K562 (cell line): ENCODE data around the gene RSPH1. TPM values are rescaled to one million over a fixed set of nuclear protein-coding genes. Genes with fewer than 3 reads are reported as not detected.

Experiments used
- ATAC-seq: fragments of 200-7000 bp; cut with Tn5 transposase; 3 replicates; pipeline ENCODE4 v1.9.1; 2020; ENCODE audit warnings: moderate library complexity
- BruUV-seq: library from RNA; stranded (reverse); fragments of 400-500 nt; replicated peaks from 2 replicates; lab custom pipeline; 2021; lab: Mats Ljungman, UMichigan
- CTCF ChIA-PET: fragments of 300-600 bp; formaldehyde crosslinking; extraction: SDS; loops from one replicate; lab custom pipeline; 2021; ENCODE audit warnings: low intra/inter-chr PET ratio; lab: Yijun Ruan, JAX
- POLR2A ChIA-PET: fragments of 300-600, 350-650 bp; sonication (Branson Sonifier 250); formaldehyde crosslinking; extraction: SDS; loops from one replicate; lab custom pipeline; 2021; ENCODE audit warnings: antibody characterized with exemption, inconsistent platforms; lab: Yijun Ruan, JAX
- DNase-seq, 4 experiments: peaks; one replicate each; pipeline versions ENCODE4 v3.0.0 to v3.0.0-alpha.2; 2011 to 2018; ENCODE audit warnings: low spot score in 3 of 4, mixed read lengths in 3 of 4; ENCODE audit errors: extremely low read depth in 1 of 4
- FAIRE-seq: peaks from 2 replicates; lab custom pipeline; 2011; peaks lifted over from hg19 to GRCh38; lab: Jason Lieb, UNC
- H2AFZ ChIP-seq: 2 replicates; pipeline ENCODE4 v1.6.0; 2011; ENCODE audit warnings: low read depth, low read length, control low read depth, inconsistent platforms
- H3K27ac ChIP-seq: fragments of 200-600 bp; 3 replicates; pipeline ENCODE4 v1.8.0; 2011; ENCODE audit warnings: low read depth, mild to moderate bottlenecking, control low read depth, inconsistent platforms, low read length, moderate library complexity, mixed read lengths; ENCODE audit errors: extremely low read depth
- H3K27me3 ChIP-seq, 2 experiments: fragments of 300-600 bp in 1 of 2; 2 replicates in 1 of 2; 3 replicates in 1 of 2; pipeline versions ENCODE4 v1.6.0 to v1.8.0; 2011; ENCODE audit warnings: inconsistent platforms in 2 of 2, low read length in 2 of 2, mild to moderate bottlenecking in 1 of 2, mixed read lengths in 1 of 2, moderate library complexity in 1 of 2; ENCODE audit not compliant: control insufficient read depth in 2 of 2, insufficient read depth in 2 of 2
- H3K36me3 ChIP-seq: fragments of 300-600 bp; 3 replicates; pipeline ENCODE4 v1.8.0; 2011; ENCODE audit warnings: mild to moderate bottlenecking, low read length, inconsistent platforms; ENCODE audit not compliant: control insufficient read depth, insufficient read depth
- H3K4me1 ChIP-seq, 2 experiments: fragments of 200-600 bp in 1 of 2; replicated peaks in 1 of 2; 2 replicates in 1 of 2; 3 replicates in 1 of 2; pipeline versions ENCODE4 v1.5.1 to v1.8.0; 2011; ENCODE audit warnings: inconsistent platforms in 2 of 2, low read length in 2 of 2, mild to moderate bottlenecking in 1 of 2, mixed read lengths in 1 of 2, moderate library complexity in 1 of 2; ENCODE audit not compliant: control insufficient read depth in 2 of 2, insufficient read depth in 2 of 2
- H3K4me2 ChIP-seq: 2 replicates; pipeline ENCODE4 v1.6.1; 2011; ENCODE audit warnings: low read length, control low read depth, inconsistent platforms, mixed read lengths; ENCODE audit not compliant: insufficient read depth
- H3K4me3 ChIP-seq: fragments of 200-600 bp; sonication (generic), shearing (Covaris generic); 2 replicates; pipeline ENCODE4 v1.5.1; 2016; ENCODE audit warnings: control low read depth, inconsistent platforms
- H3K79me2 ChIP-seq: fragments of 200-600 bp; 3 replicates; pipeline ENCODE4 v1.8.0; 2011; ENCODE audit warnings: low read length, inconsistent platforms; ENCODE audit not compliant: control insufficient read depth, insufficient read depth
- H3K9ac ChIP-seq, 2 experiments: 2 replicates each; pipeline versions ENCODE4 v1.6.0 to v1.6.1; 2011; ENCODE audit warnings: low read depth in 2 of 2, low read length in 2 of 2, control low read depth in 1 of 2, inconsistent platforms in 1 of 2, mild to moderate bottlenecking in 1 of 2, mixed read lengths in 1 of 2; ENCODE audit not compliant: insufficient read depth in 1 of 2
- H3K9me1 ChIP-seq: one replicate; pipeline ENCODE4 v1.6.0; 2011; ENCODE audit warnings: inconsistent platforms, mild to moderate bottlenecking, low read length, moderate library complexity; ENCODE audit not compliant: control insufficient read depth, insufficient read depth
- H3K9me3 ChIP-seq: replicated peaks from 2 replicates; pipeline ENCODE4 v1.5.1; 2011; ENCODE audit warnings: low read depth, low read length, inconsistent platforms; ENCODE audit not compliant: control insufficient read depth, insufficient read depth
- H4K20me1 ChIP-seq: replicated peaks from 2 replicates; pipeline ENCODE4 v1.6.1; 2011; ENCODE audit warnings: low read length, inconsistent platforms, mixed read lengths; ENCODE audit not compliant: control insufficient read depth, insufficient read depth
- CREB3 ChIP-seq: fragments of 450-650 bp; conservative IDR thresholded peaks from 2 replicates; pipeline ENCODE4 v1.6.1; 2016; ENCODE audit warnings: missing genetic modification characterization, low read depth, mild to moderate bottlenecking, missing compliant biosample characterization, moderate library complexity
- HSF4 ChIP-seq: fragments of 250-450 bp; sonication (Bioruptor Pico); IDR thresholded peaks from 2 replicates; pipeline ENCODE4 v2.1.2; 2022; ENCODE audit warnings: mild to moderate bottlenecking, moderate library complexity, borderline replicate concordance
- LARP7 ChIP-seq: fragments of 450-650 bp; IDR thresholded peaks from 2 replicates; pipeline ENCODE4 v1.6.1; 2016
- NRF1 ChIP-seq, 2 experiments: fragments of 450-650 bp; IDR thresholded peaks in 1 of 2; conservative IDR thresholded peaks in 1 of 2; 2 replicates each; pipeline ENCODE4 v1.6.1; 2014; ENCODE audit warnings: mild to moderate bottlenecking in 2 of 2
- RAD21 ChIP-seq, 2 experiments: fragments of 250-450 bp in 1 of 2; fragments of 450-650 bp in 1 of 2; sonication (Bioruptor Pico) in 1 of 2; formaldehyde crosslinking in 1 of 2; IDR thresholded peaks in 1 of 2; conservative IDR thresholded peaks in 1 of 2; 2 replicates each; pipeline versions ENCODE4 v1.4.0 to v1.8.0; 2020 to 2022; ENCODE audit warnings: mild to moderate bottlenecking in 2 of 2, moderate library complexity in 1 of 2
- STAT5B ChIP-seq: fragments of 250-450 bp; sonication (Bioruptor Pico); IDR thresholded peaks from 2 replicates; pipeline ENCODE4 v1.8.0; 2021; ENCODE audit warnings: mild to moderate bottlenecking, inconsistent platforms
- ZFP36 ChIP-seq: fragments of 150-350 bp; IDR thresholded peaks from 2 replicates; pipeline ENCODE4 v1.6.1; 2018; ENCODE audit warnings: low read length, low read depth; ENCODE audit not compliant: partially characterized antibody
- WGBS: fragments of 100-300 bp; shearing (Covaris generic); methylation state at CpG from one replicate; pipeline ENCODE4 v1.1.6; 2016; ENCODE audit warnings: low coverage, mixed read lengths; ENCODE audit not compliant: insufficient coverage; ENCODE audit errors: missing lambda C conversion rate; 5-methylcytosine and 5-hydroxymethylcytosine counted together
- in situ Hi-C: fragments of 300-500 bp; cut with MboI; formaldehyde crosslinking; loops from 4 replicates; pipeline ENCODE4 v1.15.0; 2018; ENCODE audit warnings: inconsistent platforms, mixed read lengths
- intact Hi-C: fragments of 100-400 bp; cut with micrococcal nuclease; formaldehyde crosslinking; loops from 2 replicates; pipeline ENCODE4 v1.14.2; 2022
- polyA plus RNA-seq, 8 experiments: library from polyadenylated mRNA; depleted of rRNA in 4 of 8; stranded (reverse) in 5 of 8; unstranded in 3 of 8; fragments of >200 nt; fragmentation: Nextera tagmentation in 2 of 8; fragmentation: Illumina TruSeq in 1 of 8; extraction: Ambion mirVana in 2 of 8; extraction: Trizol in 1 of 8; gene quantifications; 2 replicates each; pipeline versions ENCODE4 v1.2.1 to v1.2.3, GENCODE V29; 2011 to 2014; ENCODE audit warnings: inconsistent platforms in 1 of 8, missing spikeins in 1 of 8
- total RNA-seq, 7 experiments: library from RNA; depleted of rRNA in 6 of 7; stranded (reverse); fragments of >200 nt in 6 of 7; fragmentation: Illumina TruSeq in 2 of 7; extraction: Trizol in 2 of 7; gene quantifications; 2 replicates each; pipeline versions ENCODE4 v1.2.1 to v1.2.3, GENCODE V29; 2011 to 2021; ENCODE audit warnings: low replicate concordance in 1 of 7
- TF ChIP-seq, protein P1 (sequence below): sonication (generic); formaldehyde crosslinking; IDR thresholded peaks from 2 replicates; pipeline ENCODE4 v1.8.1; 2023; ENCODE audit warnings: mild to moderate bottlenecking, missing genetic modification reagents
- TF ChIP-seq, protein P2 (sequence below): sonication (generic); formaldehyde crosslinking; IDR thresholded peaks from 2 replicates; pipeline ENCODE4 v1.8.1; 2023; ENCODE audit warnings: mild to moderate bottlenecking, missing genetic modification reagents

Gene RSPH1
- total and polyA plus RNA-seq, 9 of the 15 experiments (the other 6 are each of a cell fraction or from before 2014, with no cell fraction given), result 0.17 TPM; not detected in 8

DNA sequence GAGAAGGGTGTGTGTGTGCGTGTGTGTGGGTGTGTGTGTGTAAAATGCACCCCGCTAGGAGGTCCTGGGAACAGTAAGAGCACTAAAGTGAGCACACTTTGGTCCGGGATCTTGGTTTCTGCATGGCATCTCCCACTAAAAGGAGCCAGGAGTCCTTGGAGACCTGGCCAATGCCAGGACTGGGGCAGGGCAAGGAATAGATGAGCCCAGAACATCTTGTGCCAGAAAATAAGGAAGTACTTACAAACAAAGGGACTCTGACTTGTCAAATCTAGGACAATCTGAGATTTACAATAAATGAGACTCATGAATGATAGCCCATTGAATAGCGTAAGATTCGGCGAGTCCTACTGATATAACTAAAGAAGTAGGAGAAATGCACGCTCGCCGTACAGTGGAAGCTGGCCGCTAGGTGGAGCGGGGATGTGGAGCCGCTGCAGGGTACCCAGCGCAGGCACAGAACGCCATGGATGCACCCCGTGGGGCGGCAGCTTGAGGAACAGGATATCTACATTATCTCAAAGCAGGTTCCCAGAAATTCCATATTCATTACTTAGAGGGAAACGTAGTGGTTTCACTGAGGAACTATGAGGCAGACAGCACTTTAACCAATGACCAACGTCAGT lies 24.7 kb upstream of the RSPH1 start:
- Histone ChIP-seq H3K4me2 (no peak overlapping the region), H3K9ac (no peak overlapping the region), H4K20me1 (peaks cover 6% of the 10 kb centered on the region; the same call in 1 of the 2 replicates), H3K4me1 (peaks cover 0 to 4% of the 10 kb centered on the region in 2 experiments; a peak in 1 of 5 replicates), H3K4me3 (no peak overlapping the region), H3K27ac (no peak overlapping the region), H3K9me3 (no peaks in the 10 kb centered on the region), H2AFZ (no peak overlapping the region), H3K36me3 (no peaks in the 10 kb centered on the region), H3K79me2 (no peaks in the 10 kb centered on the region), H3K27me3 (peaks cover 70 to 85% of the 10 kb centered on the region in 2 experiments), H3K9me1 (no peaks in the 10 kb centered on the region)
- BruUV-seq, result no TSS peak
- peak; percentile 64 to 68 (median 66) for DNase-seq
- intact Hi-C loops (loop anchor here (10.0 kb wide), 1 partner anchor 54 kb away; no protein-coding TSS in a partner anchor), in situ Hi-C loops (no loop called here)
- 3% methylated on average over 18 of the region's 18 CpGs for WGBS
- peak; percentile 62 for FAIRE-seq
- ATAC-seq, result peak; percentile 91
- POLR2A ChIA-PET, result interaction anchor here (1.9 kb wide), 1 partner anchor 8 kb away, joined by 7 read pairs; no protein-coding TSS in a partner anchor
- CTCF ChIA-PET, result no interaction called here
- TF ChIP-seq LARP7 (no peak), RAD21 (CRISPR knock-in tag; conservative IDR thresholded peaks at IDR 0.05 in 1 of 2, IDR thresholded peaks at IDR 0.05 in 1 of 2) (peak in 1 of 2 experiments; percentile 41; a peak in 2 of 4 replicates), NRF1 (conservative IDR thresholded peaks at IDR 0.05 in 1 of 2, IDR thresholded peaks at IDR 0.05 in 1 of 2) (peak in 1 of 2 experiments; percentile 22; a peak in 2 of 4 replicates), CREB3 (tag) (no peak), STAT5B (CRISPR knock-in tag) (no peak), HSF4 (CRISPR knock-in tag) (no peak), ZFP36 (peak; percentile 17)
- TF ChIP-seq, protein P1, sequence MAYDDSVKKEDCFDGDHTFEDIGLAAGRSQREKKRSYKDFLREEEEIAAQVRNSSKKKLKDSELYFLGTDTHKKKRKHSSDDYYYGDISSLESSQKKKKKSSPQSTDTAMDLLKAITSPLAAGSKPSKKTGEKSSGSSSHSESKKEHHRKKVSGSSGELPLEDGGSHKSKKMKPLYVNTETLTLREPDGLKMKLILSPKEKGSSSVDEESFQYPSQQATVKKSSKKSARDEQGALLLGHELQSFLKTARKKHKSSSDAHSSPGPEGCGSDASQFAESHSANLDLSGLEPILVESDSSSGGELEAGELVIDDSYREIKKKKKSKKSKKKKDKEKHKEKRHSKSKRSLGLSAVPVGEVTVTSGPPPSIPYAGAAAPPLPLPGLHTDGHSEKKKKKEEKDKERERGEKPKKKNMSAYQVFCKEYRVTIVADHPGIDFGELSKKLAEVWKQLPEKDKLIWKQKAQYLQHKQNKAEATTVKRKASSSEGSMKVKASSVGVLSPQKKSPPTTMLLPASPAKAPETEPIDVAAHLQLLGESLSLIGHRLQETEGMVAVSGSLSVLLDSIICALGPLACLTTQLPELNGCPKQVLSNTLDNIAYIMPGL (CRISPR knock-in tag), result no peak
- TF ChIP-seq, protein P2, sequence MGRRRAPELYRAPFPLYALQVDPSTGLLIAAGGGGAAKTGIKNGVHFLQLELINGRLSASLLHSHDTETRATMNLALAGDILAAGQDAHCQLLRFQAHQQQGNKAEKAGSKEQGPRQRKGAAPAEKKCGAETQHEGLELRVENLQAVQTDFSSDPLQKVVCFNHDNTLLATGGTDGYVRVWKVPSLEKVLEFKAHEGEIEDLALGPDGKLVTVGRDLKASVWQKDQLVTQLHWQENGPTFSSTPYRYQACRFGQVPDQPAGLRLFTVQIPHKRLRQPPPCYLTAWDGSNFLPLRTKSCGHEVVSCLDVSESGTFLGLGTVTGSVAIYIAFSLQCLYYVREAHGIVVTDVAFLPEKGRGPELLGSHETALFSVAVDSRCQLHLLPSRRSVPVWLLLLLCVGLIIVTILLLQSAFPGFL (CRISPR knock-in tag), result 0 out of 2 replicates have a peak, but pooled peaks have one; percentile 78
